ENCODE measurements around the gene TRNAU1AP. TPM values are rescaled to one million over a fixed set of nuclear protein-coding genes. Genes with fewer than 3 reads are reported as not detected.

TRNAU1AP gene
- total RNA-seq, 1 experiment from 2014 or later: 27.2 TPM

DNA sequence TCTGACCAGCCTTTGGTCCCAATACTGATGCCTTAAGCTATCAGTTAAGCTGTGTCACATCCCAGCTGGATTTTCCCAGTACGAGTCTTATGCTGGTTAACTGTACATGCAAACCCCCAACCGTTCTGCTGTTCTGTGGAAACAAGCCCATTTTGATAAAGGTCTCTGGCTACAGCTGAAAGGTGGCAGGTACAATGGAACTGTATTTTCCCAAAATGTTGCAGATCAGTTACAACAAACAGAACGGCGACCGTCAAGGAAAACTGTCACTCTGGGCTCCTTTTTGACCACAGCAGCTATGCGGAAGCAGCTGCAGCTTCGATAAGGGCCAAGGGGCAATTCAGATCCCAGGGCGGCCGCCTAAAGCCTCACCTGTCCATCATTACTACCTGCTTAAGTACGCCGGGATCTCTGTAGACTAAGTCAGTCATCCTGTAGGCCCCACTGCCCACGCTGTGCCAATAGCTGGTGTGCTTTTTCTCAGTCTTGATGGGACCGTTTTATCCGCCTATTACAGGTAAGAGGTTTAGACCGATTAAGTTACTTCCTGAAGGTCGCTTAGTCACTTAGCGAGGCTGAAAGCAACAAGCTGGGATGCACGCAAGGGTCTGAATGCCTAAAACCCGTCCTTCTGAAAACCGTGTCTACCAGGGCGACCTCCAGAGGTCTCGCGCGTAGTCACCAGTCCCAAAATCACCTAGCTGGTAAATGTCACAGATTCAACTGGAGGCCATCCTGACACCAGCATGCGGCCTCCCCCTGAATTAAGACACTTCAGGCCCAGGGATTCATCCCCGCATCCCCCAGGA, 28.0 kb downstream of the TRNAU1AP start:
- Histone ChIP-seq H3K36me3 (ENCODE audit: low read depth, low read length) (peaks cover 43% of the 10 kb centered on the region), H3K4me2 (ENCODE audit: low read length) (peak overlapping the region; percentile 92), H4K20me1 (ENCODE audit: low read length) (peaks cover 40% of the 10 kb centered on the region), H3F3A (ENCODE audit: low read length, unreplicated experiment) (peaks cover 27% of the 10 kb centered on the region), H2AFZ (ENCODE audit: low read length) (no peak overlapping the region), H3K27me3 (ENCODE audit: low read length) (no peaks in the 10 kb centered on the region), H3K9me3 (ENCODE audit: low read length) (no peaks in the 10 kb centered on the region), H3K79me2 (ENCODE audit: low read length) (peaks cover 39% of the 10 kb centered on the region), H3K9ac (ENCODE audit: low read length) (peak overlapping the region; percentile 99), H3K4me3 (ENCODE audit: low read length) (peak overlapping the region; percentile 99), H3K9me2 (replicated peaks; ENCODE audit: low read length) (no peaks in the 10 kb centered on the region), H3K4me1 (ENCODE audit: insufficient read depth, low read length) (peaks cover 15% of the 10 kb centered on the region), H3K27ac (ENCODE audit: low read length) (peak overlapping the region; percentile 66)
- DNase-seq: peak; percentile 47
- peak; percentile 16 for ATAC-seq
- TF ChIP-seq, protein P1, sequence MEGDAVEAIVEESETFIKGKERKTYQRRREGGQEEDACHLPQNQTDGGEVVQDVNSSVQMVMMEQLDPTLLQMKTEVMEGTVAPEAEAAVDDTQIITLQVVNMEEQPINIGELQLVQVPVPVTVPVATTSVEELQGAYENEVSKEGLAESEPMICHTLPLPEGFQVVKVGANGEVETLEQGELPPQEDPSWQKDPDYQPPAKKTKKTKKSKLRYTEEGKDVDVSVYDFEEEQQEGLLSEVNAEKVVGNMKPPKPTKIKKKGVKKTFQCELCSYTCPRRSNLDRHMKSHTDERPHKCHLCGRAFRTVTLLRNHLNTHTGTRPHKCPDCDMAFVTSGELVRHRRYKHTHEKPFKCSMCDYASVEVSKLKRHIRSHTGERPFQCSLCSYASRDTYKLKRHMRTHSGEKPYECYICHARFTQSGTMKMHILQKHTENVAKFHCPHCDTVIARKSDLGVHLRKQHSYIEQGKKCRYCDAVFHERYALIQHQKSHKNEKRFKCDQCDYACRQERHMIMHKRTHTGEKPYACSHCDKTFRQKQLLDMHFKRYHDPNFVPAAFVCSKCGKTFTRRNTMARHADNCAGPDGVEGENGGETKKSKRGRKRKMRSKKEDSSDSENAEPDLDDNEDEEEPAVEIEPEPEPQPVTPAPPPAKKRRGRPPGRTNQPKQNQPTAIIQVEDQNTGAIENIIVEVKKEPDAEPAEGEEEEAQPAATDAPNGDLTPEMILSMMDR (conservative IDR thresholded peaks at IDR 0.05; ENCODE audit: low read depth, low read length): peak; percentile 36; the same call in 1 of the 2 replicates
- no peak for TF ChIP-seq EZH2phosphoT487 (IDR thresholded peaks at IDR 0.05; ENCODE audit: borderline replicate concordance, low read length)
- ChIA-PET POLR2A (ENCODE audit: unreplicated experiment) (interaction anchor here (0.5 to 1.9 kb wide), 9 partner anchors 14 to 332 kb away, joined by 3 to 38 read pairs (median 6); partner anchors contain the start of gene TRNAU1AP), CTCF (interaction anchor here (0.6 to 1.9 kb wide), 2 partner anchors 21 to 62 kb away, joined by 3 to 10 read pairs; no protein-coding TSS in a partner anchor)
- BruUV-seq (replicated peaks): TSS peak; percentile 68
- intact Hi-C loops (cut with micrococcal nuclease): loop anchor here (1.0 to 5.0 kb wide), 4 partner anchors 18 to 334 kb away; no protein-coding TSS in a partner anchor

DNA sequence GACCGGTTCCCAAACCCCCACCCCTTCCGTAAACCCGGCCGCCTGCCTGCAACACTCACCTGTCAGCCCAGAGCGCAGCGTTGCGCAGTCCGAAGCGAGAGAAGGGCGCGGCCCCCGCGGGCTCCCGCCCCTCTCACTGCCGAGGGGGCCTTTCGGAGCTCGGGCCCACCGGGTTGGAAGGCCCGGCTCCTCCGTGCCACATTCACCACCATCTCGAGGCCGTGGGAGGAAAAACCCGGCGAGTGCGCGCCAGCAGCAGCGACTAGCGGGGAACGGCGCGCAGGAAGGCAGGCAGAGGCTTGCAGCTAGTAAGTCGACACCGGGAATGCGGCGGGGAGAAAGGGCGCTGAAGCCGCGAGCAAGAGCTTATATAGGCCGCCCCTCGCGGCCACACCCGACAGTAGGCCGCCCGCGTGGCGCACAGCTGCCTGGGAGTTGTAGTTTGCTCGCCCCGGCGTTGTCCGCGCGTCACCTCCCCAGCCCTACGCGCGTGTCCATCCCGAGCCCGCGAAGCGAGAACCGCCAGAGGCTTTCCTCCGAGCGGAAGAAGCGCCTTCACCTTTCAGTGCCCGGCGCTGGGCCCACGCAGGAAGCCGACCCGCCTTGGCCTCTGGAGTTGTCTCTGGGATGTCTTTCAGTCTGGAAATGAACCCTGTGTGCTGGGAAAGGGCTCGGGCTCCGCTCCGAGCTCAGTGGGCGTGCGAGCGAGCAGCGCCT, 28.8 kb downstream of the TRNAU1AP start:
- intact Hi-C loops (cut with micrococcal nuclease): loop anchor here (1.0 to 5.0 kb wide), 4 partner anchors 17 to 334 kb away; no protein-coding TSS in a partner anchor
- no peaks in the 10 kb centered on the region for H3K9me2 ChIP-seq (replicated peaks; ENCODE audit: low read length)
- DNase-seq (peak; percentile 95), ATAC-seq (peak; percentile 94)
- peaks cover 27% of the 10 kb centered on the region for H3F3A ChIP-seq (ENCODE audit: low read length, unreplicated experiment)
- no peaks in the 10 kb centered on the region for H3K27me3 ChIP-seq (ENCODE audit: low read length)
- no TSS peak for BruUV-seq (replicated peaks)
- peak overlapping the region; percentile 88 for H2AFZ ChIP-seq (ENCODE audit: low read length)
- no peak for TF ChIP-seq EZH2phosphoT487 (IDR thresholded peaks at IDR 0.05; ENCODE audit: borderline replicate concordance, low read length)
- TF ChIP-seq, protein P1 (conservative IDR thresholded peaks at IDR 0.05; ENCODE audit: low read depth, low read length): 0 out of 2 replicates have a peak, but pooled peaks have one; percentile 7
- ChIA-PET CTCF (interaction anchor here (0.7 to 1.9 kb wide), 3 partner anchors 21 to 64 kb away, joined by 3 to 10 read pairs (median 4); no protein-coding TSS in a partner anchor), POLR2A (ENCODE audit: unreplicated experiment) (interaction anchor here (0.5 to 1.9 kb wide), 14 partner anchors 13 to 453 kb away, joined by 3 to 38 read pairs (median 6); partner anchors contain the start of gene TRNAU1AP)
- peak overlapping the region; percentile 99 for H3K9ac ChIP-seq (ENCODE audit: low read length)
- peaks cover 43% of the 10 kb centered on the region for H3K36me3 ChIP-seq (ENCODE audit: low read depth, low read length)
- peak overlapping the region; percentile 92 for H3K4me2 ChIP-seq (ENCODE audit: low read length)
- peak overlapping the region; percentile 99 for H3K4me3 ChIP-seq (ENCODE audit: low read length)
- peak overlapping the region; percentile 66 for H3K27ac ChIP-seq (ENCODE audit: low read length)
- H3K9me3 ChIP-seq (ENCODE audit: low read length): no peaks in the 10 kb centered on the region
- peaks cover 15% of the 10 kb centered on the region for H3K4me1 ChIP-seq (ENCODE audit: insufficient read depth, low read length)
- peaks cover 39% of the 10 kb centered on the region for H3K79me2 ChIP-seq (ENCODE audit: low read length)
- peaks cover 40% of the 10 kb centered on the region for H4K20me1 ChIP-seq (ENCODE audit: low read length)
